GM12878 (cell line): ENCODE results near the gene QSOX2.

ENCODE experiments used
- CHD2 ChIP-seq: IDR thresholded peaks from 2 replicates; pipeline ENCODE4 v1.6.1; 2011; ENCODE audit warnings: low read depth, low read length, improper control_type of control experiment, borderline replicate concordance
- CREB1 ChIP-seq: IDR thresholded peaks from 2 replicates; pipeline ENCODE4 v1.6.1; 2012; ENCODE audit warnings: low read depth, mild to moderate bottlenecking, inconsistent platforms
- EP300 ChIP-seq, 2 experiments: fragments of 150-350 bp in 1 of 2; IDR thresholded peaks; 2 replicates each; pipeline ENCODE4 v1.6.1; 2011 to 2012; ENCODE audit warnings: low read depth in 2 of 2, low read length in 2 of 2, borderline replicate concordance in 1 of 2, improper control_type of control experiment in 1 of 2, inconsistent platforms in 1 of 2; ENCODE audit not compliant: control insufficient read depth in 1 of 2
- POLR2A ChIP-seq: IDR thresholded peaks from 2 replicates; pipeline ENCODE4 v1.6.1; 2011; ENCODE audit warnings: low read depth, mild to moderate bottlenecking, low read length
- SMAD1 ChIP-seq: fragments of 450-650 bp; IDR thresholded peaks from 2 replicates; pipeline ENCODE4 v1.6.1; 2018; ENCODE audit warnings: mild to moderate bottlenecking, low read depth; ENCODE audit not compliant: partially characterized antibody
- SMAD5 ChIP-seq: IDR thresholded peaks from 2 replicates; pipeline ENCODE4 v1.6.1; 2016; ENCODE audit warnings: antibody characterized with exemption, low read depth
- TCF3 ChIP-seq: IDR thresholded peaks from 2 replicates; pipeline ENCODE4 v1.6.1; 2012; ENCODE audit warnings: low read depth, mild to moderate bottlenecking, low read length, borderline replicate concordance; ENCODE audit not compliant: insufficient read depth
- ZNF24 ChIP-seq: fragments of 450-650 bp; IDR thresholded peaks from 2 replicates; pipeline ENCODE4 v1.6.1; 2017; ENCODE audit warnings: antibody characterized with exemption, mild to moderate bottlenecking
- TF ChIP-seq, protein P1 (sequence below): fragments of 450-650 bp; IDR thresholded peaks from 2 replicates; pipeline ENCODE4 v1.6.1; 2017; ENCODE audit warnings: mild to moderate bottlenecking
- TF ChIP-seq, protein P2 (sequence below), 3 experiments: IDR thresholded peaks in 2 of 3; conservative IDR thresholded peaks in 1 of 3; 2 replicates each; pipeline ENCODE4 v1.5.1; 2011; ENCODE audit warnings: low read depth in 3 of 3, low read length in 3 of 3, mild to moderate bottlenecking in 3 of 3, control low read depth in 2 of 3, moderate library complexity in 2 of 3, inconsistent platforms in 1 of 3, mixed read lengths in 1 of 3; ENCODE audit not compliant: control insufficient read depth in 2 of 3, insufficient read depth in 1 of 3; ENCODE audit errors: extremely low read depth in 1 of 3
- TF ChIP-seq, protein P3 (sequence below): IDR thresholded peaks from 2 replicates; pipeline ENCODE4 v1.6.1; 2011; ENCODE audit warnings: borderline replicate concordance, low read depth, mild to moderate bottlenecking, moderate library complexity, mixed read lengths, low read length; ENCODE audit not compliant: insufficient read depth; ENCODE audit errors: extremely low read length
- TF ChIP-seq, protein P4 (sequence below): fragments of 450-650 bp; formaldehyde crosslinking; IDR thresholded peaks from 2 replicates; pipeline ENCODE4 v1.4.0; 2020; ENCODE audit warnings: mild to moderate bottlenecking, moderate library complexity

DNA sequence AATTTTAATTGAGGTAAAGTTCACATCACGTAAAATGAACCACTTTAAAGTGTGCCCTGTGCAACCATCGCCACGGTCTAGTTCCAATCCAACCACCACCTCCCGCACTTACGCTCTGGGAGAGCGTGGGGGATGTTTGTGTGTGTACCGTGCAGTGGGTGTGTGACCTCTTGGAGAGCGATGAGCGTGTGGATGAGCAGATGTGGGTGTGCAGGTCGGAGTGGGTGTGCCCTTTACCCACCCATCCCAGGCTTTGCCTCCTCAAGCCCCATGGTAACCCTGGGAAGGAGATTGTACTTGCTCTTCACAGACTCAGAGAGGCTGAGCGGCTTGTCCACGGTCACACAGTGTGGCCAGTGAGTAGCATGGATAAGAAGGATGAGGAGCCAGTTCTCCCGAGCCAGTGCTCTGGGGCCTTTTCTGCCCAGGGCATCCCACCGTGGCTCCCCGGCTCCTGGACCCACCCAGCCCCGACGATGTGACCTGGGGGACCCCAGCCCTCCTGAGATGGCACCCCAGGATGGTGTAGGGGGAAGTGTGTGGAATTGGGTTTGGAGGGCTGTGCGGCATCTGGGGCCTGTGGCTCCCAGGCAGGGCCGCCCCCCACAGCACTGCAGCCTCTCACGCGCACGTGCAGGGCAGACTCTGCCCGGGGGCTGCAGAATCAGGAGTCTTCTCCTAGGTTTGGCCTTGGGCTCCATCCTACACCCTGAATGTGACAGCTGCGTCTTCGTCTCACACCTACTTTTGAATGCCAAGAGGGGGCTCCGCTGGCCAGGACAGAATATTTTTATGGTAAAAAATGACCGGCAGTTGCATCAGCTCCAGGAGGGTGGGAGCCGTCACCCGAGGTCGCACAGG lies 54.3 kb downstream of the QSOX2 start:
- no peak for TF ChIP-seq SMAD1
- no peak for TF ChIP-seq POLR2A
- TF ChIP-seq, protein P1, sequence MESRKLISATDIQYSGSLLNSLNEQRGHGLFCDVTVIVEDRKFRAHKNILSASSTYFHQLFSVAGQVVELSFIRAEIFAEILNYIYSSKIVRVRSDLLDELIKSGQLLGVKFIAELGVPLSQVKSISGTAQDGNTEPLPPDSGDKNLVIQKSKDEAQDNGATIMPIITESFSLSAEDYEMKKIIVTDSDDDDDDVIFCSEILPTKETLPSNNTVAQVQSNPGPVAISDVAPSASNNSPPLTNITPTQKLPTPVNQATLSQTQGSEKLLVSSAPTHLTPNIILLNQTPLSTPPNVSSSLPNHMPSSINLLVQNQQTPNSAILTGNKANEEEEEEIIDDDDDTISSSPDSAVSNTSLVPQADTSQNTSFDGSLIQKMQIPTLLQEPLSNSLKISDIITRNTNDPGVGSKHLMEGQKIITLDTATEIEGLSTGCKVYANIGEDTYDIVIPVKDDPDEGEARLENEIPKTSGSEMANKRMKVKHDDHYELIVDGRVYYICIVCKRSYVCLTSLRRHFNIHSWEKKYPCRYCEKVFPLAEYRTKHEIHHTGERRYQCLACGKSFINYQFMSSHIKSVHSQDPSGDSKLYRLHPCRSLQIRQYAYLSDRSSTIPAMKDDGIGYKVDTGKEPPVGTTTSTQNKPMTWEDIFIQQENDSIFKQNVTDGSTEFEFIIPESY: no peak
- no peak for TF ChIP-seq CHD2
- TF ChIP-seq EP300 (IDR thresholded peaks at IDR 0.05; ENCODE audit: borderline replicate concordance in 1 of 2, control insufficient read depth in 1 of 2, low read depth in 2 of 2, low read length in 2 of 2): no peak
- no peak for TF ChIP-seq ZNF24
- no peak for TF ChIP-seq CREB1
- no peak for TF ChIP-seq TCF3
- TF ChIP-seq SMAD5: no peak
- TF ChIP-seq, protein P2, sequence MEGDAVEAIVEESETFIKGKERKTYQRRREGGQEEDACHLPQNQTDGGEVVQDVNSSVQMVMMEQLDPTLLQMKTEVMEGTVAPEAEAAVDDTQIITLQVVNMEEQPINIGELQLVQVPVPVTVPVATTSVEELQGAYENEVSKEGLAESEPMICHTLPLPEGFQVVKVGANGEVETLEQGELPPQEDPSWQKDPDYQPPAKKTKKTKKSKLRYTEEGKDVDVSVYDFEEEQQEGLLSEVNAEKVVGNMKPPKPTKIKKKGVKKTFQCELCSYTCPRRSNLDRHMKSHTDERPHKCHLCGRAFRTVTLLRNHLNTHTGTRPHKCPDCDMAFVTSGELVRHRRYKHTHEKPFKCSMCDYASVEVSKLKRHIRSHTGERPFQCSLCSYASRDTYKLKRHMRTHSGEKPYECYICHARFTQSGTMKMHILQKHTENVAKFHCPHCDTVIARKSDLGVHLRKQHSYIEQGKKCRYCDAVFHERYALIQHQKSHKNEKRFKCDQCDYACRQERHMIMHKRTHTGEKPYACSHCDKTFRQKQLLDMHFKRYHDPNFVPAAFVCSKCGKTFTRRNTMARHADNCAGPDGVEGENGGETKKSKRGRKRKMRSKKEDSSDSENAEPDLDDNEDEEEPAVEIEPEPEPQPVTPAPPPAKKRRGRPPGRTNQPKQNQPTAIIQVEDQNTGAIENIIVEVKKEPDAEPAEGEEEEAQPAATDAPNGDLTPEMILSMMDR (IDR thresholded peaks at IDR 0.05 in 2 of 3, conservative IDR thresholded peaks at IDR 0.05 in 1 of 3; ENCODE audit: control insufficient read depth in 2 of 3, extremely low read depth in 1 of 3, insufficient read depth in 1 of 3, low read depth in 3 of 3, low read length in 3 of 3): no peak
- TF ChIP-seq, protein P3, sequence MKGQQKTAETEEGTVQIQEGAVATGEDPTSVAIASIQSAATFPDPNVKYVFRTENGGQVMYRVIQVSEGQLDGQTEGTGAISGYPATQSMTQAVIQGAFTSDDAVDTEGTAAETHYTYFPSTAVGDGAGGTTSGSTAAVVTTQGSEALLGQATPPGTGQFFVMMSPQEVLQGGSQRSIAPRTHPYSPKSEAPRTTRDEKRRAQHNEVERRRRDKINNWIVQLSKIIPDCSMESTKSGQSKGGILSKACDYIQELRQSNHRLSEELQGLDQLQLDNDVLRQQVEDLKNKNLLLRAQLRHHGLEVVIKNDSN: no peak
- TF ChIP-seq, protein P4, sequence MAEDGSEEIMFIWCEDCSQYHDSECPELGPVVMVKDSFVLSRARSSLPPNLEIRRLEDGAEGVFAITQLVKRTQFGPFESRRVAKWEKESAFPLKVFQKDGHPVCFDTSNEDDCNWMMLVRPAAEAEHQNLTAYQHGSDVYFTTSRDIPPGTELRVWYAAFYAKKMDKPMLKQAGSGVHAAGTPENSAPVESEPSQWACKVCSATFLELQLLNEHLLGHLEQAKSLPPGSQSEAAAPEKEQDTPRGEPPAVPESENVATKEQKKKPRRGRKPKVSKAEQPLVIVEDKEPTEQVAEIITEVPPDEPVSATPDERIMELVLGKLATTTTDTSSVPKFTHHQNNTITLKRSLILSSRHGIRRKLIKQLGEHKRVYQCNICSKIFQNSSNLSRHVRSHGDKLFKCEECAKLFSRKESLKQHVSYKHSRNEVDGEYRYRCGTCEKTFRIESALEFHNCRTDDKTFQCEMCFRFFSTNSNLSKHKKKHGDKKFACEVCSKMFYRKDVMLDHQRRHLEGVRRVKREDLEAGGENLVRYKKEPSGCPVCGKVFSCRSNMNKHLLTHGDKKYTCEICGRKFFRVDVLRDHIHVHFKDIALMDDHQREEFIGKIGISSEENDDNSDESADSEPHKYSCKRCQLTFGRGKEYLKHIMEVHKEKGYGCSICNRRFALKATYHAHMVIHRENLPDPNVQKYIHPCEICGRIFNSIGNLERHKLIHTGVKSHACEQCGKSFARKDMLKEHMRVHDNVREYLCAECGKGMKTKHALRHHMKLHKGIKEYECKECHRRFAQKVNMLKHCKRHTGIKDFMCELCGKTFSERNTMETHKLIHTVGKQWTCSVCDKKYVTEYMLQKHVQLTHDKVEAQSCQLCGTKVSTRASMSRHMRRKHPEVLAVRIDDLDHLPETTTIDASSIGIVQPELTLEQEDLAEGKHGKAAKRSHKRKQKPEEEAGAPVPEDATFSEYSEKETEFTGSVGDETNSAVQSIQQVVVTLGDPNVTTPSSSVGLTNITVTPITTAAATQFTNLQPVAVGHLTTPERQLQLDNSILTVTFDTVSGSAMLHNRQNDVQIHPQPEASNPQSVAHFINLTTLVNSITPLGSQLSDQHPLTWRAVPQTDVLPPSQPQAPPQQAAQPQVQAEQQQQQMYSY (CRISPR knock-in tag): no peak
